MM.1S (cell line): Measurements from ENCODE around the gene P2RX2.

Source experiments
- EZH2 ChIP-seq: fragments of 300-600 bp; sonication (generic); optimal IDR thresholded peaks from 2 replicates; pipeline ENCODE3; 2017; ENCODE audit warnings: low read depth, mild to moderate bottlenecking, antibody characterized with exemption, low read length, mixed read lengths
- EZH2phosphoT487 ChIP-seq: fragments of 300-600 bp; sonication (generic); IDR thresholded peaks from 2 replicates; pipeline ENCODE4 v1.6.1; 2018; ENCODE audit warnings: antibody characterized with exemption, low read length
- TF ChIP-seq, protein P1 (sequence below): fragments of 300-600 bp; sonication (generic); IDR thresholded peaks from 2 replicates; pipeline ENCODE4 v1.5.1; 2016; ENCODE audit warnings: antibody characterized with exemption, low read length, mixed read lengths

DNA sequence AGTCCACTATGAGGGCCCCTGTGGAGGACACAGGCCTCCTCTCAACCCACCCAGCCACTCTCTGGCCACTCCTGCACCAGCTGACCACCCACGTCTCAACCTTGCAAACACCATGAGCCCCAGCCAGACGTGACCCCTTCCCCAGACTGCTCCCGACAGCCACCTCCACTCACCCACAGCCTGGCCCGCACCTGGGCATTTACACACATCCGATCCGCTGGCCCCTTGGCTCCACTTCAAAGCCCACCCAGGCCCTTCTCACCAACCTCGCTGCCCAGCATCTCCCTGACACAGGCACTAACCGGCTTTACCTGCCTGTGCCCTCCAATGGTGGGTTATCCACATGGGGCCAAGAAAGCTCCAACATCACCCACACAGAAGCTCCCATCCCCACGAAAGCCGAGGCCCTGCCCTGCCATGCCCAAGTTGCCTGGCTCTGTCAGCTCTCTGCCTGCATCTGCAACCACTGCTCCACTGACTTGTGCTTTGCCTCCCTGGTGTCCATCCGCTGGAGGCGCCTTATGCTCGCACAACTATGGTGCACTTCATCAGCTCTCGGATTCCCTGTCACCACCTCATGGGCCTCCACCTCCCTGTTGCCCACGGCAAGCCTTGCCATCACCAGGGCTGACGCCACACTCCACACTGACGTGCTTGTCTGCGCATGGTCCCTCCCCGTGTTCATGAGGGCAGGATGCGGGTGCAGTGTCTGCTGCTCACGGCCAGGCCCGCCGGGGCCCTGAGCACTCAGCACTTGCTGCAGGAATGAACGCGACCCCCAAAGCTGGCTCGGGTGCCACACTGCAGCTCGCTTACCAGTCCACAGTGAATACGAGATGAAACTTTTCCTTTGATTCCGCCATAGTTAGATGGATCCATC lies 16.7 kb downstream of the P2RX2 start:
- no peak for TF ChIP-seq EZH2phosphoT487
- TF ChIP-seq, protein P1, sequence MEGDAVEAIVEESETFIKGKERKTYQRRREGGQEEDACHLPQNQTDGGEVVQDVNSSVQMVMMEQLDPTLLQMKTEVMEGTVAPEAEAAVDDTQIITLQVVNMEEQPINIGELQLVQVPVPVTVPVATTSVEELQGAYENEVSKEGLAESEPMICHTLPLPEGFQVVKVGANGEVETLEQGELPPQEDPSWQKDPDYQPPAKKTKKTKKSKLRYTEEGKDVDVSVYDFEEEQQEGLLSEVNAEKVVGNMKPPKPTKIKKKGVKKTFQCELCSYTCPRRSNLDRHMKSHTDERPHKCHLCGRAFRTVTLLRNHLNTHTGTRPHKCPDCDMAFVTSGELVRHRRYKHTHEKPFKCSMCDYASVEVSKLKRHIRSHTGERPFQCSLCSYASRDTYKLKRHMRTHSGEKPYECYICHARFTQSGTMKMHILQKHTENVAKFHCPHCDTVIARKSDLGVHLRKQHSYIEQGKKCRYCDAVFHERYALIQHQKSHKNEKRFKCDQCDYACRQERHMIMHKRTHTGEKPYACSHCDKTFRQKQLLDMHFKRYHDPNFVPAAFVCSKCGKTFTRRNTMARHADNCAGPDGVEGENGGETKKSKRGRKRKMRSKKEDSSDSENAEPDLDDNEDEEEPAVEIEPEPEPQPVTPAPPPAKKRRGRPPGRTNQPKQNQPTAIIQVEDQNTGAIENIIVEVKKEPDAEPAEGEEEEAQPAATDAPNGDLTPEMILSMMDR, result no peak
- no peak for TF ChIP-seq EZH2
